ENCODE results near the gene ZNF845.

The ZNF845 gene

DNA sequence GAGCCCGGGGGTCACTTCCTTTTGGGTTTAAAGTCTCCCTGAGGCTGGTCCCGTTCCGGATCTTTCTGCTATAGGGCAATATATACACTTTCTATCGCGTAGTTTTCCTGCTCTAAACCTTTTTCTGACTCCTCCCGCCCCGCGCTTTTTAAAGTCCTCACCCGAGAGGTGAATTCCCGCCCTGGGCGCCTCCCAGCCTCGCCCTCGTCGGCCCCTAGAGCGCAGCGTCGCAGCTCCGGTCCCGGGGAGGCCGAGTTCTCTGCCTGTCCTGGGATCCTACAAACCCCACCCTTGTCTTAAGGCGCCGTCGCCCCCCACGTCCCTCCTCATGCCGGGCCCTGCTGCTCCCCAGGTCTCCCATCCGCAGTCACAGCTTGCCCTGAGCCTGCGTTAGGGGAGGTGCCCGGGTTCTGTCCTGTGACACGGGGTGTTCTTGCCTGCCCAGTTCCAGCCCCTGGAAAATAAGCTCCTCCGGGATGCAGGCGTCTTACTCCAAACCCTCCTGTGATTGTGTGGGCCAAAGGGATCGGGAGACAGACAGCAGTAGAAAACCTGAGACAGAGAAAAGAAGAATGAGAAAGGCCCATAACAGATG, 32.4 kb downstream of the ZNF845 start:
- no peaks in the 10 kb centered on the region for H3F3A ChIP-seq (ENCODE audit: insufficient read depth)
- no peaks in the 10 kb centered on the region for H4K20me1 ChIP-seq (ENCODE audit: low read depth, low read length)
- peak overlapping the region; percentile 55 for H3K27ac ChIP-seq (ENCODE audit: low read depth, low read length)
- H2AFZ ChIP-seq (ENCODE audit: low read depth, low read length, severe bottlenecking), result peak overlapping the region; percentile 95
- no peaks in the 10 kb centered on the region for H3K9me2 ChIP-seq (replicated peaks; ENCODE audit: insufficient read depth, low read length)
- H3K4me3 ChIP-seq (ENCODE audit: insufficient read depth, low read length, poor library complexity, severe bottlenecking), result peak overlapping the region; percentile 91
- H3K36me3 ChIP-seq (ENCODE audit: low read length), result no peaks in the 10 kb centered on the region
- peak overlapping the region; percentile 68 for H3K4me2 ChIP-seq (ENCODE audit: low read depth, low read length, poor library complexity, severe bottlenecking)
- H3K9me3 ChIP-seq (ENCODE audit: insufficient read depth, low read length), result no peaks in the 10 kb centered on the region
- TF ChIP-seq EZH2phosphoT487 (conservative IDR thresholded peaks at IDR 0.05; ENCODE audit: low read length), result no peak
- TF ChIP-seq, protein P1, sequence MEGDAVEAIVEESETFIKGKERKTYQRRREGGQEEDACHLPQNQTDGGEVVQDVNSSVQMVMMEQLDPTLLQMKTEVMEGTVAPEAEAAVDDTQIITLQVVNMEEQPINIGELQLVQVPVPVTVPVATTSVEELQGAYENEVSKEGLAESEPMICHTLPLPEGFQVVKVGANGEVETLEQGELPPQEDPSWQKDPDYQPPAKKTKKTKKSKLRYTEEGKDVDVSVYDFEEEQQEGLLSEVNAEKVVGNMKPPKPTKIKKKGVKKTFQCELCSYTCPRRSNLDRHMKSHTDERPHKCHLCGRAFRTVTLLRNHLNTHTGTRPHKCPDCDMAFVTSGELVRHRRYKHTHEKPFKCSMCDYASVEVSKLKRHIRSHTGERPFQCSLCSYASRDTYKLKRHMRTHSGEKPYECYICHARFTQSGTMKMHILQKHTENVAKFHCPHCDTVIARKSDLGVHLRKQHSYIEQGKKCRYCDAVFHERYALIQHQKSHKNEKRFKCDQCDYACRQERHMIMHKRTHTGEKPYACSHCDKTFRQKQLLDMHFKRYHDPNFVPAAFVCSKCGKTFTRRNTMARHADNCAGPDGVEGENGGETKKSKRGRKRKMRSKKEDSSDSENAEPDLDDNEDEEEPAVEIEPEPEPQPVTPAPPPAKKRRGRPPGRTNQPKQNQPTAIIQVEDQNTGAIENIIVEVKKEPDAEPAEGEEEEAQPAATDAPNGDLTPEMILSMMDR (IDR thresholded peaks at IDR 0.05; ENCODE audit: insufficient read depth, low read length, poor library complexity, severe bottlenecking), result no peak
- H3K27me3 ChIP-seq (ENCODE audit: low read length), result no peaks in the 10 kb centered on the region
- H3K79me2 ChIP-seq (ENCODE audit: insufficient read depth, low read length), result peaks cover 47% of the 10 kb centered on the region
- H3K9ac ChIP-seq (ENCODE audit: low read length), result peak overlapping the region; percentile 98

DNA sequence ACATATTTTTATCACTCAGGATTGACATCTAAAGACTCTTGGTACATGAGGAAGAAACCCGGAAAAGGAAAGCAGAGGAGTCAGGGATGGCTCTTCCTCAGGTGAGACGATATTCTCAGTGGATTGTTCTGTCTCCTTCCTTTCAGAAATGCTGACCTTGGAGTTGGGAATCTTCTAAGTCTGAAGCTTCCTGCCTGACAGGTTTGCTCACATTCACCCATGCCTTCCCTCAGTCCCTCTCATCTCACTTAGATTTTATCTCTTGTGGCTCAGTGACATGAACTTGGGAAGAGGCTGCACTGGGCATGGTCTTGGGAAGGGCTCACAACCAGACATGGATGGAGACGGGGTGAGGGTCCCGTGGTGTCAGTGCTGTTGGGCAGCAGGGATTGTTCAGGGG, 38.6 kb downstream of the ZNF845 start:
- Histone ChIP-seq H3K4me3 (ENCODE audit: insufficient read depth, low read length, poor library complexity, severe bottlenecking) (no peak overlapping the region), H3K79me2 (ENCODE audit: insufficient read depth, low read length) (peaks cover 32% of the 10 kb centered on the region), H3K4me2 (ENCODE audit: low read depth, low read length, poor library complexity, severe bottlenecking) (no peak overlapping the region), H3F3A (ENCODE audit: insufficient read depth) (no peaks in the 10 kb centered on the region), H4K20me1 (ENCODE audit: low read depth, low read length) (no peaks in the 10 kb centered on the region), H3K9ac (ENCODE audit: low read length) (no peak overlapping the region), H3K27ac (ENCODE audit: low read depth, low read length) (no peak overlapping the region), H3K9me2 (replicated peaks; ENCODE audit: insufficient read depth, low read length) (no peaks in the 10 kb centered on the region), H3K36me3 (ENCODE audit: low read length) (peaks cover 12% of the 10 kb centered on the region), H2AFZ (ENCODE audit: low read depth, low read length, severe bottlenecking) (no peak overlapping the region), H3K9me3 (ENCODE audit: insufficient read depth, low read length) (no peaks in the 10 kb centered on the region), H3K27me3 (ENCODE audit: low read length) (no peaks in the 10 kb centered on the region)
- no peak for TF ChIP-seq EZH2phosphoT487 (conservative IDR thresholded peaks at IDR 0.05; ENCODE audit: low read length)
- TF ChIP-seq, protein P1 (IDR thresholded peaks at IDR 0.05; ENCODE audit: insufficient read depth, low read length, poor library complexity, severe bottlenecking), result no peak

DNA sequence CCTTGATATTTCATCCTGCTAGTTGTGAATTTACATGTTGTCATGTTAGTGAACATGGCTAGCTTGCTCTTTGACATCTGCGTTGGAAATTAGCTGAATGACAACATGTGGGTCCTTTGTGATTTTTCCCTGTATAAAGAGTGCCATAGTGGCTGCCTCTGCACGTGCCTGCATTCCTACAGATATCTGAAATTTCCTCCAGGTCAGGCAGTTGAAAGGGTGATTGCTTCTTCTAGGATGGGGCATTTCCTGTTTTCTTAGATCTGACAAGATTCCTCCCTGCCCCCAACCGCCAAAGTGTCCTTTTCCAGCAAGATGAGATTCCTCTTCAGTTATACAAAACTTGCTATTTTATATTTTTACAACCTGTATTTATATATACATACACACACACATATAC, 40.7 kb downstream of the ZNF845 start:
- TF ChIP-seq EZH2phosphoT487 (conservative IDR thresholded peaks at IDR 0.05; ENCODE audit: low read length), result no peak
- TF ChIP-seq, protein P1 (IDR thresholded peaks at IDR 0.05; ENCODE audit: insufficient read depth, low read length, poor library complexity, severe bottlenecking), result no peak
- H4K20me1 ChIP-seq (ENCODE audit: low read depth, low read length), result no peaks in the 10 kb centered on the region
- H3K9me2 ChIP-seq (replicated peaks; ENCODE audit: insufficient read depth, low read length), result no peaks in the 10 kb centered on the region
- H2AFZ ChIP-seq (ENCODE audit: low read depth, low read length, severe bottlenecking), result no peak overlapping the region
- H3K4me3 ChIP-seq (ENCODE audit: insufficient read depth, low read length, poor library complexity, severe bottlenecking), result no peak overlapping the region
- no peak overlapping the region for H3K4me2 ChIP-seq (ENCODE audit: low read depth, low read length, poor library complexity, severe bottlenecking)
- H3K27me3 ChIP-seq (ENCODE audit: low read length), result no peaks in the 10 kb centered on the region
- no peak overlapping the region for H3K27ac ChIP-seq (ENCODE audit: low read depth, low read length)
- no peaks in the 10 kb centered on the region for H3F3A ChIP-seq (ENCODE audit: insufficient read depth)
- H3K9me3 ChIP-seq (ENCODE audit: insufficient read depth, low read length), result no peaks in the 10 kb centered on the region
- H3K9ac ChIP-seq (ENCODE audit: low read length), result no peak overlapping the region
- H3K79me2 ChIP-seq (ENCODE audit: insufficient read depth, low read length), result peaks cover 13% of the 10 kb centered on the region; the same call in 1 of the 2 replicates
- peaks cover 32% of the 10 kb centered on the region for H3K36me3 ChIP-seq (ENCODE audit: low read length)
